Left lung (tissue), 10 donors: ENCODE results near the gene PLCL2. TPM values are rescaled to one million over a fixed set of nuclear protein-coding genes. Genes with fewer than 3 reads are reported as not detected.

Source experiments
- ATAC-seq: fragments of 200-7000 bp; cut with Tn5 transposase; one replicate; pipeline ENCODE4 v1.9.1; 2020; ENCODE audit warnings: moderate library complexity
- DNase-seq, 4 donors: peaks; one replicate each; pipeline ENCODE4 v3.0.0-alpha.2; 2013 to 2020
- H3K27ac ChIP-seq, 2 donors: fragments of 200-600 bp; sonication (generic) in 1 of 2; one replicate each; pipeline versions ENCODE4 v1.5.0 to v1.8.0; 2020 to 2021
- H3K27me3 ChIP-seq, 2 donors: fragments of 200-600 bp; sonication (generic) in 1 of 2; one replicate each; pipeline versions ENCODE4 v1.5.0 to v1.8.0; 2020 to 2021
- H3K36me3 ChIP-seq, 2 donors: fragments of 200-600 bp; sonication (generic) in 1 of 2; one replicate each; pipeline versions ENCODE4 v1.5.0 to v1.8.0; 2020 to 2021
- H3K4me1 ChIP-seq, 2 donors: fragments of 200-600 bp; one replicate each; pipeline ENCODE4 v1.8.0; 2021
- H3K4me3 ChIP-seq, 2 donors: fragments of 200-600 bp; sonication (generic) in 1 of 2; one replicate each; pipeline versions ENCODE4 v1.5.0 to v1.8.0; 2020 to 2021; ENCODE audit warnings: mild to moderate bottlenecking in 1 of 2
- H3K9me3 ChIP-seq, 2 donors: fragments of 200-600 bp; sonication (generic) in 1 of 2; one replicate each; pipeline versions ENCODE4 v1.5.0 to v1.8.0; 2020 to 2021
- intact Hi-C, 2 donors: fragments of 100-400 bp; cut with DNase I; formaldehyde crosslinking; loops; one replicate each; pipeline versions ENCODE4 v1.11.2 to v1.14.2; 2022
- polyA plus RNA-seq, 6 donors: library from polyadenylated mRNA; unstranded; fragments of 120-200 nt; gene quantifications; one replicate each; pipeline ENCODE4 v1.2.1, GENCODE V29; 2013; ENCODE audit not compliant: insufficient read length in 6 of 6
- total RNA-seq, 2 donors: library from RNA; stranded (reverse); fragmentation: NEBNext Ultra II Directional; extraction: Animal tissue kit (Norgen Biotek cat#: 25700); gene quantifications; one replicate each; pipeline ENCODE4 v1.2.1, GENCODE V29; 2021
- TF ChIP-seq, protein P1 (sequence below), 2 donors: fragments of 200-600 bp; sonication (generic) in 1 of 2; IDR thresholded peaks; one replicate each; pipeline versions ENCODE4 v1.5.0 to v1.8.0; 2021; ENCODE audit warnings: antibody characterized with exemption in 2 of 2
- donor health status: DM: no; HTN: yes; CAD: no.
- donor health status: DM: no; HTN: no; CAD: no.

The PLCL2 gene
- total and polyA plus RNA-seq, 8 donors: 7.8 to 15.7 (median 10.1) TPM

- TF ChIP-seq, protein P1, sequence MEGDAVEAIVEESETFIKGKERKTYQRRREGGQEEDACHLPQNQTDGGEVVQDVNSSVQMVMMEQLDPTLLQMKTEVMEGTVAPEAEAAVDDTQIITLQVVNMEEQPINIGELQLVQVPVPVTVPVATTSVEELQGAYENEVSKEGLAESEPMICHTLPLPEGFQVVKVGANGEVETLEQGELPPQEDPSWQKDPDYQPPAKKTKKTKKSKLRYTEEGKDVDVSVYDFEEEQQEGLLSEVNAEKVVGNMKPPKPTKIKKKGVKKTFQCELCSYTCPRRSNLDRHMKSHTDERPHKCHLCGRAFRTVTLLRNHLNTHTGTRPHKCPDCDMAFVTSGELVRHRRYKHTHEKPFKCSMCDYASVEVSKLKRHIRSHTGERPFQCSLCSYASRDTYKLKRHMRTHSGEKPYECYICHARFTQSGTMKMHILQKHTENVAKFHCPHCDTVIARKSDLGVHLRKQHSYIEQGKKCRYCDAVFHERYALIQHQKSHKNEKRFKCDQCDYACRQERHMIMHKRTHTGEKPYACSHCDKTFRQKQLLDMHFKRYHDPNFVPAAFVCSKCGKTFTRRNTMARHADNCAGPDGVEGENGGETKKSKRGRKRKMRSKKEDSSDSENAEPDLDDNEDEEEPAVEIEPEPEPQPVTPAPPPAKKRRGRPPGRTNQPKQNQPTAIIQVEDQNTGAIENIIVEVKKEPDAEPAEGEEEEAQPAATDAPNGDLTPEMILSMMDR (IDR thresholded peaks at IDR 0.05): no peak
These were observed 20.9 kb downstream of the PLCL2 start for GRCh38 chr3:16905704-16906103.

DNA sequence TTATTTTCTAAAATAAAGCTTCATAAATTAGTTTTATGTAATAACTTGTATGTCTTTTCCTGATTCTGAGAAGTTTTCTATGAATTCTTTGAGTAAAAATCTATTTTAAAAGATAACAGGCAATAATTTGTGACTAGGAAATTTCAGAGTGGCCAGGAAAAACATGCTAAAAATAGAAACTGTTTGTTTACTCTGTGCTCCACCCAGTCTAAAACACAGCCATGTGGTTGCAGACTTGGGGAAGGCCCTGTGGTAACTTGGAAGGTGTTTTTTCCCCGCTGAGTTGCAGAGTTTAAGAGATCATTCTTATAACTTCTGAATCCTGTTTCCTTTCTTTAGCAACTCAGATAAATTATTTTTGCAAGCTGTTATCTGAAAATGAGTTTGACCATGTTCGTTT, 21.9 kb downstream of the PLCL2 start:
- Histone ChIP-seq H3K4me3 (no peak overlapping the region), H3K36me3 (no peaks in the 10 kb centered on the region), H3K9me3 (no peaks in the 10 kb centered on the region), H3K27me3 (no peaks in the 10 kb centered on the region), H3K27ac (no peak overlapping the region), H3K4me1 (peaks cover 11 to 37% of the 10 kb centered on the region in 2 donors)
- no peak for DNase-seq
- ATAC-seq: peak; percentile 89
- intact Hi-C loops: no loop called here
- TF ChIP-seq, protein P1 (IDR thresholded peaks at IDR 0.05): no peak

More at GRCh38 chr3:16905704-16906103, 20.9 kb downstream of the PLCL2 start:
- H3K36me3 ChIP-seq: no peaks in the 10 kb centered on the region
- DNase-seq (no peak), ATAC-seq (no peak)
- no peak overlapping the region for H3K4me3 ChIP-seq
- no peaks in the 10 kb centered on the region for H3K9me3 ChIP-seq
- H3K27ac ChIP-seq: no peak overlapping the region
- peaks cover 11 to 37% of the 10 kb centered on the region in 2 donors for H3K4me1 ChIP-seq
- intact Hi-C loops: no loop called here
- H3K27me3 ChIP-seq: no peaks in the 10 kb centered on the region

GRCh38 chr3:16907243-16907642, 22.5 kb downstream of the PLCL2 start:
- peaks cover 11 to 42% of the 10 kb centered on the region in 2 donors for H3K4me1 ChIP-seq
- ATAC-seq (peak; percentile 38), DNase-seq (no peak)
- TF ChIP-seq, protein P1 (IDR thresholded peaks at IDR 0.05): no peak
- H3K27ac ChIP-seq: no peak overlapping the region
- intact Hi-C loops: no loop called here
- H3K9me3 ChIP-seq: no peaks in the 10 kb centered on the region
- no peak overlapping the region for H3K4me3 ChIP-seq
- no peaks in the 10 kb centered on the region for H3K36me3 ChIP-seq
- H3K27me3 ChIP-seq: no peaks in the 10 kb centered on the region

DNA sequence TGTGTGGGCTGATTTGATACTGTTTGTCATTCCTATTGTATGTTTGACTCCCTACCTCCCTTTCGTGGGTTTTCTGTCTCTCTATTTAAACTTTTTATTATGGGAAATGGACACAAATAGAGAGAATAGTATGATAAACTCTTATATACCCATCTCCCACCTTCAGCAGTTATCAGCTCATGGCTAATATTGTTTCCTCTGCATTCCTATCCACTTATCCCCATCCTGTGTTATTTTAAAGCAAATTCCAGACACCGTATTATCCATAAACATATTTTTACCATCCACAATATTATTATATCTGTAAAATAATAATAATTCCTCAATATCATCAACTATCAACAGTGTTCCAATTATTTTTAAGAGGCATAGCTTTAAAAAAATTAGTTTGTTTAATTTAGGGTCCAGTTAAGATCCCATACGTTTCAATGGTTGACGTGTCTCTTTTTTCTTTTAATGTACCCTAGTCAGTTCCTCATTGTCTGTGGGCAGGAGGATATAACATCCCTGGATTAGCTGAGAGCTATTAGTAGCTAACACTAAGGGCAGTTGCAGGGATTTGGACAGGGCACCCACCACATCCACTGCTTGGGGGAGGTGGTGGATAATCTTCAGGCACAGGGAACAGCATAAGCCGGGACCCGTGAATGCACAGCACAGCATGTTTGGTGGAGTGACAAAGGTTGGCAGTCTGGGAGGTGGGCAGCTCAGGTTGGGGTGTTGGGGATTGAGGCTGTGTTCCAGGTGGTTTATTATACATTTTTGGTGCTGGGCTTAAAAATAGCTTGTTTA, 23.5 kb downstream of the PLCL2 start:
- no peaks in the 10 kb centered on the region for H3K27me3 ChIP-seq
- no peak overlapping the region for H3K27ac ChIP-seq
- no peaks in the 10 kb centered on the region for H3K36me3 ChIP-seq
- TF ChIP-seq, protein P1 (IDR thresholded peaks at IDR 0.05): no peak
- no peak for DNase-seq
- no peak overlapping the region for H3K4me3 ChIP-seq
- no peaks in the 10 kb centered on the region for H3K9me3 ChIP-seq
- peaks cover 11 to 49% of the 10 kb centered on the region in 2 donors for H3K4me1 ChIP-seq
- no peak for ATAC-seq
- intact Hi-C loops: no loop called here

DNA sequence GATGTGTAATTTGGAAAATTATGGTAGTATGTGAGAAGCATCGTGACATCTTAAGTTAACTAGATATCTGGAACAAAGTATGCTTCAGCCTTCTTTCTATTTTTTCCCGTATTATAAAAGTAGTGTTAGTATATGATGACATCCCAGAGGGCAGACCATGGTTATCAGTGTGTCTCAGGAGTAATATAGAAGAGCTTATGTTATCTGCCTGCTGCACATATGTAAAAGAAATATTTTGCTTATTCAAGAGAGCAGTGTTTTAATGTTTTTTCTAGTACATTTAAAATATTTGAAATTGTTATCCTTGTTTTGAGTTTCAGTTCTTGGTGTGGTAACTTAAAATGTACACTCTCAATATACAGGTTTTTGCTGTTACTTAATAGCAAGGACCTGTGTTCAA, 24.1 kb downstream of the PLCL2 start:
- no peak for DNase-seq
- H3K27me3 ChIP-seq: no peaks in the 10 kb centered on the region
- peaks cover 11 to 49% of the 10 kb centered on the region in 2 donors for H3K4me1 ChIP-seq
- intact Hi-C loops: no loop called here
- no peak overlapping the region for H3K27ac ChIP-seq
- TF ChIP-seq, protein P1 (IDR thresholded peaks at IDR 0.05): no peak
- no peak overlapping the region for H3K4me3 ChIP-seq
- no peaks in the 10 kb centered on the region for H3K36me3 ChIP-seq
- no peaks in the 10 kb centered on the region for H3K9me3 ChIP-seq
- ATAC-seq: no peak
